ENCODE data around the gene PIAS3.
"Not testable (repeated sequence)": the region's sequence is repeated elsewhere in the genome, so short reads cannot be mapped to it uniquely, and the experiment has no call there.

Gene PIAS3

DNA sequence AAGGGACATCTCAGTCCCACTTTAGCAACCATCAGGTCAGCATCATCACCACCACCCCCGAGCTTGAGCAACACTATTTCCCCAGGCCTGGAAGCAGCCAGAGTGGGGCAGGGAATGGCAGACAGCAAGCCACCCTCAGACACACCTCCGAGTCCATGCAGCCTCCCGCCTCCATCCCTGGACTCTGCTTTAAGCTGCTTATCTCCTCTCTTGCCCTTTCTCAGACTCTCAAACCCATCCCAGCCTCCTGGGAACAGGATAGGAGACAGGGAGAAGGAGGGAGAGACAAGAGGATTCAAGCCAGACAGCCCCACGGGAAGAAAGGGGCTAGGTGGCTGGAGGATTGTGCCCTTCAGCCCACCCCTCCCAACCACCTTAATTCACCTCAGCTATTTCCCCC lies 1.7 kb downstream of the PIAS3 start:
- Mint-ChIP-seq H3K27ac (no peak overlapping the region), H3K4me3 (no peak overlapping the region), H3K36me3 (ENCODE audit: low read depth) (peaks cover 8% of the 10 kb centered on the region), H3K4me1 (ENCODE audit: low read depth) (peaks cover 12% of the 10 kb centered on the region), H3K9me3 (no peaks in the 10 kb centered on the region), H3K27me3 (ENCODE audit: low read depth) (no peaks in the 10 kb centered on the region)
- no peak for DNase-seq (ENCODE audit: low spot score)

DNA sequence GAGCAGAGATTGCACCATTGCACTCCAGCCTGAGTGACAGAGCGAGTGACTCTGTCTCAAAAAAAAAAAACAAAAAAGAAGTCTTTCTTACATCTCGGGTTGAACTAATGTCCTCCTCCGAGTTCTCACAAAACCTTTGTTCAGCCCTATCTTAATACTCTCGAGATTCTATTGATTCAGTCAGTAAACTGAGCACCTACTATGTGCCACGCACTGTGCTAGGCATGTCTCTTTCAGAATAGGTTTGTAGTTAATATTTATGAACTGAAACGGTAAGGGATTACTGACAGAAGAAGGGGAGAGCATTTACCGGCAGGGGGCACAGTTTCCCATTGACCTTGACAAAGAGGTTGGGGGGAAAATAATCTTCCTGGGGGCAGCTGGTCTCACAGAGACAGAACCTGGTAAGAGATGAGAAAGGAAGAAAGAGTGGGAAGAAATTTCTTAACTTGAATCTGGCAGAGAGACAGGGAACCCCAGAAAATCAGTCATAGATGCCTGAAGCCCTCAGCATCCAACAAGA lies 3.4 kb downstream of the PIAS3 start:
- Mint-ChIP-seq H3K27me3 (ENCODE audit: low read depth) (no peaks in the 10 kb centered on the region), H3K9me3 (no peaks in the 10 kb centered on the region), H3K27ac (no peak overlapping the region), H3K36me3 (ENCODE audit: low read depth) (peaks cover 14% of the 10 kb centered on the region), H3K4me3 (no peak overlapping the region), H3K4me1 (ENCODE audit: low read depth) (peaks cover 12% of the 10 kb centered on the region)
- no peak for DNase-seq (ENCODE audit: low spot score)

DNA sequence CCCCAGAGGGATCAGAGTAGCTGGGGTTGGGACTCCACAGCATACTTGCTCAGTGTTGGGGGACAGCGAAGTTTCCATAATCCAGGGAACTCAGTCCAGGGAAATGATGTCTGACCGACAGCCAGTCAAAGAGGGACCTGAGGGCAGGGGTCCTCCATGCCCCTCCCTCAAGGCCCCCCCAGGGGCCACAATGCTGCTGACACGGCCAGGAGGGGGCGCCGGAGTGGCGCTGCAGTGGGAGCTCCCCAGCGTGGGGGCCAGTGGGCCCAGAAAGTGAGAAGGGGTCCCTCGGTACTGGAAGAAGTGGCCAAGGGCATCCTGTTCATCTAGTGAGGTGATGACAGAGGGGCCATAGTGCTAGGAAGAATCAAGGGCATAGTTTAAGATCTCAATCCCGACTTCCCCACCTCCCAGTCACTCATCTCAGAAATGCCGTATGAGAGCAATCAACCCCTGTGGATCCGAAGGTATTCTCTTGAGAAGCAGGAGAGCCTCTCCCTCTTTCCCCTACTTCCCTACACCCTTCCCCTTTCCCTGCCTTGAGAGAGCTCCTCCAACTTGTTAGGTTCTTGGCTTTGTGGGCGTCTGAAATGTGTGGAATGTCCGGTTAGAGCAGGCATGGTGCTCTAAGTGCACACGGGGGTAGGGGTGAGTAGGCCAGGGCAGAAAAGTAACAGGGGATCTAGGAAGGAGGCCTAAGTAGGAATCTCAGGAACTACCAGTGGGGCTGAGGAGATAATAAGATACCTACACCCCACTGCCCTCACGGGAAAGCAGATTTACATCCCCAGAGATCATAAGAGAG lies 9.3 kb downstream of the PIAS3 start:
- Mint-ChIP-seq H3K27ac (no peak overlapping the region), H3K4me3 (no peak overlapping the region), H3K36me3 (ENCODE audit: low read depth) (peaks cover 14% of the 10 kb centered on the region), H3K4me1 (ENCODE audit: low read depth) (peaks cover 5% of the 10 kb centered on the region), H3K9me3 (no peaks in the 10 kb centered on the region), H3K27me3 (ENCODE audit: low read depth) (no peaks in the 10 kb centered on the region)
- no peak for DNase-seq (ENCODE audit: low spot score)

DNA sequence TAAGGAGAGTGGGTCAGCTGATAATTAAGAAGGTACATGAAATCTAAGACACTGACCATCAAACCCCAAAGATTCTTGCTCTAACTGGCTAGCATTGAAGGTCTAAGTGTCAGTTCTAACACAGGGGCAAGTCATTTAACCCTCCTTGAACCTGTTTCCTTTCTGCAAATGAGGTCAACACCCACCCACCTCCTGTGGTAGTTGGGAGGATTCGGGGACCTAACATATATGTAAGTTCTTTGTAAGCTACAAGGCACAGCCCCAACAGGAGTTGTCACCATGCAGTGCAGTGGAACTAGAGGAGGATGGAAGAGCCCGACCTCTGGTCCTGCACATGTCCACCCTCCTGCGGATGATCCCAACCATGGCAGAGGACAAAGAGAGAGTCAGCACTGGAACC lies 11.1 kb downstream of the PIAS3 start:
- Mint-ChIP-seq H3K4me1 (ENCODE audit: low read depth) (peaks cover 5% of the 10 kb centered on the region), H3K27me3 (ENCODE audit: low read depth) (no peaks in the 10 kb centered on the region), H3K27ac (no peak overlapping the region), H3K9me3 (no peaks in the 10 kb centered on the region), H3K36me3 (ENCODE audit: low read depth) (peaks cover 14% of the 10 kb centered on the region), H3K4me3 (no peak overlapping the region)
- DNase-seq (ENCODE audit: low spot score): no peak

DNA sequence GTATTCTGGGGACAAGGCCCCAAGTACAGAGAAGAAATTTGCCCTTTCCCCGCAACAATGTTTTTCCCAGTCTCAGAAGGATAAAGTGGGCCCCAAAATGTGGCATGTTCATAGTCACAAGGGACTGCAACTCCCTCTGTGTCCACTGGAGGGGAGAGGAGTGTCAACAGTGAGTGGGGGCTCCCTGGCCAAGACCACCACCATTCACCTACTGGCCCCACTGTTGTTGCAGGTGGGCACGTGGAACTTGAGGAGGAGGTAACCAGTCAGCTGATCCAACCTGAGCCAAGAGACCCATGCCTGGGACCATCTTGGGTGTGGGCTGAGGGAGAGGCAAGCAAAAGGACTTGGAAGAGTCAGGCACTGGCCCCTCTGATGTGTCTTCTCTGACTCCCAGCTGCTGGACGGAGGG lies 12.7 kb downstream of the PIAS3 start:
- no peaks in the 10 kb centered on the region for H3K27me3 Mint-ChIP-seq (ENCODE audit: low read depth)
- peak overlapping the region; percentile 65 for H3K27ac Mint-ChIP-seq
- H3K4me3 Mint-ChIP-seq: no peak overlapping the region
- DNase-seq (ENCODE audit: low spot score): no peak
- H3K9me3 Mint-ChIP-seq: no peaks in the 10 kb centered on the region
- peaks cover 23% of the 10 kb centered on the region for H3K36me3 Mint-ChIP-seq (ENCODE audit: low read depth)
- peaks cover 5% of the 10 kb centered on the region for H3K4me1 Mint-ChIP-seq (ENCODE audit: low read depth)

DNA sequence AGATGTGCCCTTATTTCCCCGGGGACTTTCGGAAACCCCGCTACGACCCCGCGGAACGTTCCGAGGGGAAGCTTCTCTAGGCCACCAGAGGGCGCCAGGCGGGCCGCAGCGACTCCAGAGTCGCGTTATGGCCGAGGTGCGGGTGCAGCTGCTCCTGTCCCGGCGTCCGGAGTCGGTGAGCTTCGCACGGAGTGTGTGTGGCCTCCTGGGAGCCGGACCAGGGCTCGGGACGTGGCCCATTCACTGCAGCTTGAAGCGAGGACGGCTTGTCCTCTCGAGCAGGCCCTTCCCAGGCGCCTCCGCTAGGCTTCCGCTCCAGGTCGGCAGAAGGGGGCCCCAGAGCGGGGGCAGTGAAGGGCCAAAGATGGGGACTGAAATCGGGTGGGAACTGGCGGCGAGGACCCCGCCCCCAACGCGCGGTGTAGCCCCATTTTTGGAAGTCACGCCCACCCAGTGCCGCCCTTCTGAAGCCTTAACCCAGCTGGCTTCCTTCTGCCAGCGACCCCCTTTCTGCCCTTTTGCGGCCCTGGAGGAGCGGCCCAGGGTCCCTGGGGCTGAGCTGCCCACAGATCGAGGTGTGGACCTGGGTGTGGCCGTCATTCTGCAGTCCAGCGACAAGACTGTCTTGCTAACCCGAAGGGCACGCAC lies 13.2 kb downstream of the PIAS3 start, which contains the start of gene NUDT17:
NUDT17 (plus strand) TSS at position 117 of the 648 bp plus-strand sequence; CDS start at position 128, 11 bp downstream.
- Mint-ChIP-seq H3K36me3 (ENCODE audit: low read depth) (peaks cover 22% of the 10 kb centered on the region), H3K27ac (peak within 1 kb of the TSS; percentile 65), H3K4me1 (ENCODE audit: low read depth) (peaks cover 5% of the 10 kb centered on the region), H3K27me3 (ENCODE audit: low read depth) (no peaks in the 10 kb centered on the region), H3K9me3 (no peaks in the 10 kb centered on the region), H3K4me3 (no peak within 1 kb of the TSS)
- DNase-seq (ENCODE audit: low spot score): peak; percentile 61

DNA sequence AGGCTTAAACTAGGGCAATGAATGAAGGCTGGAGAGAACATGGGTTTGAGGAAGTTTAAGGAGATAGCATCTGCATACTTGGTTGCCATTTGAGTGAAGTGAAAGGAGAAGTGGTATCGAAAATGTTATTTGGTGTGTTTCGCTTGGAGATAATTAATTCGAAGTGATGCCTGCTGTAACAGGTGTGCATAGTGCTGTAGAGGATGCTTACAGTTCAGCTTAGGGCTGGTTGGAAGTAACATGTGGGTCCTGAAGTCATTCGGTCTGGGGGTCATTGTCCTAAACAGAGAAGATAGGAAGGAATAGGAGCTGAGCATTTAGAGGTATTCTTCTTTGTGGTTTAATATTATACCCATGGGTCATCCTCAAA lies 13.8 kb downstream of the PIAS3 start:
- DNase-seq (ENCODE audit: low spot score): no peak
- Mint-ChIP-seq H3K36me3 (ENCODE audit: low read depth) (peaks cover 22% of the 10 kb centered on the region), H3K27ac (no peak overlapping the region), H3K9me3 (no peaks in the 10 kb centered on the region), H3K4me3 (no peak overlapping the region), H3K27me3 (ENCODE audit: low read depth) (no peaks in the 10 kb centered on the region), H3K4me1 (ENCODE audit: low read depth) (peaks cover 5% of the 10 kb centered on the region)

DNA sequence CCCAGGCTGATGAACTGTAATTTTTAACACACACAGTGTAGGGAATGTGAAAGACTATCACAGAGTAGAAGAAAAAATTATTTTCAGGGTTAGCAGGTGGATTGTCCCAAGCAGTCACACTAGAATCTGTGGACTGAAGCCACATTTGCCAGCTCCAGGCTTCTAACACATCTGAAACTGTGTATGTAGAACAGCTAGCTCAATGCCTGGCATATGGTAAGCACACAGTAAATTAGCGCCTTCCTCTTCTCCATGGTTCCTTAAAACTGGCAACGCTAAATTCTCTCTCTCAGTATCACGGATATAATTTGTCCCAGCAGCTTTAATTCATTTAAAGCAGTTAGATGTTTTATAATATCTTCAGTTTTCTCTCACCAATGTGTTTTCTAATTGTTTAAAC lies 15.8 kb downstream of the PIAS3 start:
- H3K9me3 Mint-ChIP-seq: no peaks in the 10 kb centered on the region
- no peak for DNase-seq (ENCODE audit: low spot score)
- no peak overlapping the region for H3K27ac Mint-ChIP-seq
- H3K36me3 Mint-ChIP-seq (ENCODE audit: low read depth): peaks cover 29% of the 10 kb centered on the region
- no peak overlapping the region for H3K4me3 Mint-ChIP-seq
- H3K4me1 Mint-ChIP-seq (ENCODE audit: low read depth): peaks cover 5% of the 10 kb centered on the region
- no peaks in the 10 kb centered on the region for H3K27me3 Mint-ChIP-seq (ENCODE audit: low read depth)

DNA sequence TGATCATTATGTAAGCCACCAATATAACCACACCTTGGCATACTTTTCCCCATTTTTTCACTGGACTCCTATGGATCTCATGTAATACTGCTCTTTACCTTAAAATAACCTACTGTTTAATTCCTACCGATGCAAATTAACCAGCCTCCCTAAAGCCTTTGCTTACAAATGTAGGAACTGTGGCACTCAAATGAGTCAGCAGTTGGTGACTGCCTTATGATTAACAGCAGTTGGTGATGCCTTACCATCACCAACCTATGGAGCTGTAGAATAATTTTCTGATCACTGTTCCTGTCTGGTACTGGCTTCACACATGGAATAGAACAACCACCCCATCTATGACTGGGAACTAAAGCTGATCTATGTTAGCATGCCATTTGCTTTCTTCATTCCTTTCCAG lies 21.2 kb downstream of the PIAS3 start:
- no peaks in the 10 kb centered on the region for H3K4me1 Mint-ChIP-seq (ENCODE audit: low read depth)
- DNase-seq (ENCODE audit: low spot score): no peak
- no peaks in the 10 kb centered on the region for H3K9me3 Mint-ChIP-seq

DNA sequence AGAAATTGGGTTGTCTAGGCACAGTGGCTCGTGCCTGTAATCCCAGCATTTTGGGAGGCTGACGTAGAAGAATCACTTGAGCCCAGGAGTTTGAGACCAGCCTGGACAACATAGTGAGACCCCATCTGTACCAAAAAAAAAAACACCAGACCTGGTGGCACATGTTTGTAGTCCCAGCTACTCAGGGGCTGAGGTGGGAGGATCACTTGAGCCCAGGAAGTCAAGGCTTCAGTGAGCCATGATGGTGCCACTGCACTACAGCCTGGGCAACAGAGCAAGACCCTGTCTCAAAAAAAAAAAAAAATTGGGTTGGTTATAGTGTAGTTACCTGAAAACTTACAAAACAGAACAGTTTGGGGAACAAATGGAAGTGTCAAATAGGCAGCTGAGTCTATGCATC lies 28.1 kb downstream of the PIAS3 start:
- H3K27ac Mint-ChIP-seq; H3K27me3 Mint-ChIP-seq (ENCODE audit: low read depth); DNase-seq (ENCODE audit: low spot score); H3K9me3 Mint-ChIP-seq; H3K4me3 Mint-ChIP-seq: not testable (repeated sequence)
- Mint-ChIP-seq H3K36me3 (ENCODE audit: low read depth) (peaks cover 66% of the 10 kb centered on the region), H3K4me1 (ENCODE audit: low read depth) (peaks cover 21% of the 10 kb centered on the region)

More for the DNA sequence above, 21.2 kb downstream of the PIAS3 start:
- Mint-ChIP-seq H3K36me3 (ENCODE audit: low read depth) (peaks cover 56% of the 10 kb centered on the region), H3K27me3 (ENCODE audit: low read depth) (no peaks in the 10 kb centered on the region), H3K27ac (no peak overlapping the region), H3K4me3 (no peak overlapping the region)

DNA sequence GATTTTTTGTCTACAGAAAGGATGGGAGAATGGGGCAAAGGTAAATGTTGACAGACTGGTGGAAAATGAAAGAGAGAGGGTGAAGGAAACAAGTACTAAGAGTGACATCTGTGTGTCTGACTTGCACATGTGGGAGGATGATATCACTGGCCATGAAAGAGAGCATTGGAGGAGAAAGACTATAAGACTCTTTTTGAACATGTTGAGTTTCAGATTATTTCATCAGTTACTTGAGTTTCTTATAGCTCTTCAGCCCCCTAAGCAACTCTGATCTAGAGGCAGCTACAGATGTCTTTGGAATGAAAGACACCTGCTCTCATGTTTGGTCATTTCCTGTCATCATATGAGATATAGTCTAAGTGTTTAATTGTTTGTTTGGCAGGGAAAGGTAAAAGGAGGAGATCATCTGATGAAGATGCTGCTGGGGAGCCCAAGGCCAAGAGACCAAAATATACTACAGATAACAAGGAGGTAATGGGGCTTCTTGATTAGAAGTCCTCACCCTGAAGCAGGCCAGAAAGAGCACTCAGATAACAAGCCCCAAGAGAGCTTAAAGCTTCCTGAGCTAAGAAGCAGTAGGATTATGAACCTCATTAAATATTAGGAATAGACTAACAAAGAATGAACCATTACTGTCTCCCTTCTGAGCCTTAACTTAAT lies 30.4 kb downstream of the PIAS3 start:
- DNase-seq (ENCODE audit: low spot score): no peak
- H3K4me3 Mint-ChIP-seq: no peak overlapping the region
- H3K4me1 Mint-ChIP-seq (ENCODE audit: low read depth): peaks cover 26% of the 10 kb centered on the region
- peak overlapping the region; percentile 14 for H3K27ac Mint-ChIP-seq
- H3K27me3 Mint-ChIP-seq (ENCODE audit: low read depth): no peaks in the 10 kb centered on the region
- peaks cover 67% of the 10 kb centered on the region for H3K36me3 Mint-ChIP-seq (ENCODE audit: low read depth)
- no peaks in the 10 kb centered on the region for H3K9me3 Mint-ChIP-seq

DNA sequence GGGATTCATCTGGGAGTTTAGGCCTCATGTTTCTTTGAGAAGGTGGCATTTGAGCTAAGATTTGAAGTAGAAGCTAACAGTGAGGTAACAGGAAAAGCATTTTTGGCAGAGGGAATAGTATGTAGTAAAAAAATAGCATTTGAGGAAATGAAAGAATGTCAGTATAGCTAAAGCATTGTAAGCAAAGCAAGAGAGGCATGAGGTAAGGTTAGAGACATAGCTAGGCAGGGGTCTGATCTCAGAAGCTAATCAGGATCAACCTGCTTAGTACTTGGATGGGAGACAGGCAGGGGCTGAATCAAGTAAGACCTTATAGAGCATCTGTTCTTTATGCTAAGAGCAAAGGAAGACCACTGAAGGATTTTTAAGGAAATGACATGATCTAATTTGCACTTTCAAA lies 30.9 kb downstream of the PIAS3 start:
- peak overlapping the region; percentile 14 for H3K27ac Mint-ChIP-seq
- no peak for DNase-seq (ENCODE audit: low spot score)
- no peaks in the 10 kb centered on the region for H3K9me3 Mint-ChIP-seq
- H3K36me3 Mint-ChIP-seq (ENCODE audit: low read depth): peaks cover 62% of the 10 kb centered on the region
- H3K4me3 Mint-ChIP-seq: no peak overlapping the region
- H3K4me1 Mint-ChIP-seq (ENCODE audit: low read depth): peaks cover 26% of the 10 kb centered on the region
- no peaks in the 10 kb centered on the region for H3K27me3 Mint-ChIP-seq (ENCODE audit: low read depth)

DNA sequence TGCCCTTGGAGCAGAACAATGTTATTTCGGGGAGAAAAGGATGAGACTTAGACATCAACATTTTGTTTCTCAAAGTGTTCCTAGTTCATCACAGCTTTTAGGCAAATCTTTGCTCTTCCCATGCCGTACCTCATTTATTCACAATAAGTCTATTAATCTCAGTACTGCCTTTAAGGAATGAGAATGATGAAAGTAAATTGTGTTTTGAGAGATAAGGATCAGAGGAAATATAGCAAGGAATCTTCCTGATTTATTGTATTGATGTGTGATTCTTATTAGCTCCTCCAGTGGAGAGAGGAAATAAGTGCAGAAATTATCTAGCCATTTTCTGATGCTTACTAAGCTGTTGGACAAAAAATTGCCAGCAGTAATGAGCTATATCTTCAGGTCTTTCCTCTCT lies 32.9 kb downstream of the PIAS3 start:
- no peak for DNase-seq (ENCODE audit: low spot score)
- Mint-ChIP-seq H3K27ac (peak overlapping the region; percentile 42), H3K4me1 (ENCODE audit: low read depth) (peaks cover 26% of the 10 kb centered on the region), H3K27me3 (ENCODE audit: low read depth) (no peaks in the 10 kb centered on the region), H3K4me3 (peak overlapping the region; percentile 99), H3K36me3 (ENCODE audit: low read depth) (peaks cover 51% of the 10 kb centered on the region), H3K9me3 (no peaks in the 10 kb centered on the region)

DNA sequence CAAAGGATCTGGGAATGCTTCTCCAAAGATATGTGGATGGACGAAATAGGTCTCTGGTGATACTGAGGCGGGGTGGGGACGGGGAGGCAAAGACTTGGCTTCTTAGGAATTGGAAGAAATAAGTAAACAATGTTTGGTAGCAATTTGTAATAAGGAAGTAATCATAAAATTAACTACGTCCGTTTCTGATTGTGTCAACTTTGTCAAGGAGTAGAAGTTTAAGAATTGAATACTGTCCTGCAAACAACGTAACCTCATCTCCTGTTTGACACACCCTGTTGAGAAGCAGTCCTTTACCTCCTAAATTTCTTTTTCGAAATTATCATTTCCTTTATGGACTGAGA lies 34.4 kb downstream of the PIAS3 start:
- Mint-ChIP-seq H3K4me3 (peak overlapping the region; percentile 99), H3K27ac (peak overlapping the region; percentile 92), H3K36me3 (ENCODE audit: low read depth) (peaks cover 38% of the 10 kb centered on the region), H3K27me3 (ENCODE audit: low read depth) (no peaks in the 10 kb centered on the region), H3K9me3 (no peaks in the 10 kb centered on the region), H3K4me1 (ENCODE audit: low read depth) (peaks cover 26% of the 10 kb centered on the region)
- no peak for DNase-seq (ENCODE audit: low spot score)

Measured in T-helper 2 cell treated with Interferon-gamma antibody and Interleukin-4, amounts not matched to agents 5 μg/mL and 100 μg/mL, for 36 hours (primary cell).